GM18861 (cell line): Measurements from ENCODE around the gene LPAR3.

ENCODE experiments used
- ATAC-seq: cut with Tn5 transposase; IDR thresholded peaks from one replicate; pipeline ENCODE4 v1.9.1; 2021; ENCODE audit not compliant: unreplicated experiment

LPAR3 gene

GRCh38 chr1:84833194-84833593 is 59.8 kb downstream of the LPAR3 start:
- no peak for ATAC-seq

DNA sequence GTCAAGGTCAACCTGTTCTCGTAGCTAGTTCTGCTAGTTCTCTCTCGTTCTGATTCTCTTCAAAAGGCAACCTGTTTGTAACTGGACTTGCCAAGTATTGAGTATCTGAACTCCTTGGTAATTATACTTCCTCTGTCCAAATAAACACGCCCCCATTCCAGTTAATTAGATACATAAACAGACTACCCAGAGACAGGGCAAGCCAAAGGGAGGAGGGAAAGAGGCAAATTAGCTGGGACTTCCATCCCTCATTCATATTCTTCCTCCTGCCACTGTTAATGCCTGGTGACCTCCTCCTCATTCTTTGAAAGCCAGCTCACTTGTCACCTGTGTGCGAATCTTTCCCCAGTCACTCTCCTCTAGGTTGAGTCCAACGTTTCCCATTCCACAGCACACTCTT is 62.9 kb downstream of the LPAR3 start:
- ATAC-seq, result no peak

GRCh38 chr1:84827976-84828375 is 65.0 kb downstream of the LPAR3 start:
- no peak for ATAC-seq

- no peak for ATAC-seq
Observed at GRCh38 chr1:84827555-84827954, 65.5 kb downstream of the LPAR3 start.

DNA sequence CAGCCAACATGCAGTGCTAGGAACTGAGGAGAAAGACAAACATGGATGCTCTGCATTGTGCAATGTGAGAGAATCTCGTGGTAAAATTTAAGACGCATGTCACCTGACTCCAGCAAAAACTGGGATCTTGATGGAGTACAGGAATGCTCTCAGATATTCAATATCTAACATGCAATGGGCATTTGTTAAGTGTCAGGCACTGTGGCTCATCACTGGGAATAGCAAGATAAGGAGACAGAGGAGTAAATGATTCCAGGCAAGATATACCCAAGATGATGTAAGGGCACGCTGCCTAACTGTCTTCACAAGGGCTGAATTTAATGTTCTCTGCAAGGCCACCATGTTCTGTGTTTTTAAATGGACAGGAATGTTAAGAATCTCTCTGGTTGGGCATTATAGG is 67.8 kb downstream of the LPAR3 start:
- no peak for ATAC-seq

DNA sequence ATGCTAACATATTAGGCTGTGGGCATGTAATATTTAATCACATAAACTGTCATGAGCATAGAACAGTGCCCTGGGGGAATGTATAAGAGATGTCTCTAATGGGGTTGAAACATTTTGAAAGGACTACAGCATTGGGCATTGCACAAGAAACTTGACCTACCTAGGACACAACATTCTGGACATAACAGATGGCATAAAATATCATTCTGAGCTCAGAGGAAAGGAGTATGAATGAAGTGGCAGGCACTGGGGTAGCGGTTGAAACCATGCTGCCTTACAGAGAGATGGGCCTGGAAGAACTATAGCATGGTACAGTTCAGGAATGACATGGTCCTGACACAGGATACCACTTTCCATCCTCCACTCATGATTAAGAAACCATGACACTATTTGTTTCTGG is 69.0 kb downstream of the LPAR3 start:
- no peak for ATAC-seq

- ATAC-seq, result no peak
Observed at GRCh38 chr1:84823511-84823910, 69.5 kb downstream of the LPAR3 start.

- ATAC-seq, result no peak
Observed at GRCh38 chr1:84810343-84810742, 82.7 kb downstream of the LPAR3 start.

DNA sequence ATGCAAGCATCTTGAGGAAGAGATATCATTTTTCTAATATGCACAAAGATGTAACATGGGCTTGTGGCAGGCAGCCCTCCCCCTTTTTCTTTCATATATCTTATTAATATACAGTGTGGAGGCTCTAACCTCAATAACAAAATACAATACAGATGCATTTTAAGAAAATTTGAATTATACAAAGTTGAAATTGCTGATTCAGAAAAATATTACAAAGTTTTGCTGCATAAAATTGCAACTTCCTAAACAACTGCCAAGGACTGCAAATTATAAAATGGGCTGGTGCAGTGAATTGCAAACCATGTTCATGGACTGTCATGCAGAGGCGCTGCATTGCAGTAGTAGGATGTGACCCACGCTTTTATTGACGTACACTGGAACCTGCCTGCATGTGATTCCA is 84.0 kb downstream of the LPAR3 start:
- no peak for ATAC-seq

DNA sequence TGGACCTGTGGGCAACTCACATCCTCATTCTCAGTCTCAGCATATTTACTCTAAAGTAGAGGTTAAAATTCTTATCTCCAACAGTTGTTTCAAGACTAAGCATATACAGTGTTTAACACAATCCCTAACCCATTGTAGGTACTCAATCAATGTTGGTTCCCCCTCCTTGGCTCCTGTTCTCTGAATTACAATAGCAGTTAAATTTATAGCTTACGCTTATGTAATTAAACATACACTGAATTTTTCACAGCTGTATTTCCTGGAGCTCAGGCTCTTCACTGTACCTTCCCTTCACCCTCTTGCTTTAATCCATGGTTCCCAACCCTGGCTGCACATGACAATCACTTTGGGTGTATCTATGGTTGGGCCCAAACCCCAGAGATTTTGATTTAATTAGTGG is 89.4 kb downstream of the LPAR3 start:
- ATAC-seq, result no peak

DNA sequence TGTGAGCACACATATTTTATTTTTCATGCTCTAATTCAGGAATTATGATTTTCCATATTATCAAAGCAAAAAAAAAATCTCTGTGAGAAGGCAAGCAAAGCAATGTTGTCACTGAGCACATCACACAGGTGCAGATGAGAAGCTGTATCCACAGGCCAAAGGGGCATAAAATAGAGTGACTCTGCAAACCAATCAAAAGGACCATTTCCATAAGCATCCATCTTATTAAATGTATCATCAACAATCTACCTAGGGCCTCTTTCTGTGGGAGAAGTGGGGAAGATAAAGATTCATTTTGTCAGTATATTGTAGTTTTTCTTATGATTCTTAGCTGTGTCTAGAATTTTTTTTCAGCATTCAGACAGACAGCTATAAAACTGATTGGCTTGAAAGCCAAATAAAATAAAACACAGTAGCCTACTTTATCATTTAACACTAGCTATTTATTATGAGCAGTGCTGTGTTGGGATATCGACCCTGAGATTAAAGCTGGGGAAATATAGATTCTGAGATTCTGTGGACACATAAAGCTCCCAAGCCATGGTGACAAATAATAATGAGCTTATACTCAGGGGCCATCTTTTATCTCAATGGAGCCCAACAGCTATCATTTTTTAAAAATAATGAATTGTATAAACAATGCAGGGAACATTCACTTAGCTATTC is 90.3 kb downstream of the LPAR3 start:
- ATAC-seq, result no peak

GRCh38 chr1:84800090-84801073 is 92.6 kb downstream of the LPAR3 start:
- ATAC-seq, result no peak

DNA sequence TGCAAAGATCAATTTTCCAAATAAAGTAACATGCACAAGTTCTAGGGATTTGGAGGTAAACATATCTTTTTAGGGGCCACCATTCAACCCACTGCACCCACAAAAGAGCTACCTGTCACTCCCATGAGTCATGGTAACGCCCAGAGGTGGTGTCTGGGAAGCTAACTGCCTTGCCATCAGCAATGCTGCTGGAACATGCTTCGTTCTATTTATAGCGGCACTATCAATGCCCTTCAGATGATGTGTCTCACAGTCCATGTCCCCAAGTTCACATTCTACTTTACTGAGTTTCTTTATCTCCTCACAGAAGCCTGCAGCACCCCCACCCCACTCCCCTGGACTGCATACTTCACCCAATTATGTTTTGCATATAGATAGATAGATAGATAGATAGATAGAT is 95.4 kb downstream of the LPAR3 start:
- ATAC-seq, result no peak

GRCh38 chr1:84795966-84796600 is 96.9 kb downstream of the LPAR3 start:
- no peak for ATAC-seq

DNA sequence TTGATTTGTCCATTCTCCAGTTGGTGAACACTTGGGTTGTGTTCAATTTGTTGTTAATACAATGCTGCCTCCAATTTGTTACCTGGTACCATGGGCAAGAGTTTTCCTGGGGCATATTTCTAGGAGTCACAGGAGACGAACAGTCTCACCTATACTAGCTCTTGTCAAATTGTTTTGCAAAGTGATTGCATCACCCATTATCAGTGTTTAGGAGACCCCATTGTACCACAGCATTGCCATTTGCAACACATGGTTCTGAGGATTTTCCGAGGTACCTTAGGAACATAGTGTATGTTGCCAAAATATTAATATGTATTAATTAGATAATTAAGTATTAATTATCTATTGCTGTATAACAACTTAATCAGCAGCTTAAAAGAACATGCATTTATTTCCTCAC is 97.8 kb downstream of the LPAR3 start:
- ATAC-seq, result no peak

- no peak for ATAC-seq
Observed at GRCh38 chr1:84792421-84792820, 100.6 kb downstream of the LPAR3 start.

GRCh38 chr1:84789014-84789413 is 104.0 kb downstream of the LPAR3 start:
- no peak for ATAC-seq

- ATAC-seq, result no peak
Observed at GRCh38 chr1:84785271-84786036, 107.6 kb downstream of the LPAR3 start.

DNA sequence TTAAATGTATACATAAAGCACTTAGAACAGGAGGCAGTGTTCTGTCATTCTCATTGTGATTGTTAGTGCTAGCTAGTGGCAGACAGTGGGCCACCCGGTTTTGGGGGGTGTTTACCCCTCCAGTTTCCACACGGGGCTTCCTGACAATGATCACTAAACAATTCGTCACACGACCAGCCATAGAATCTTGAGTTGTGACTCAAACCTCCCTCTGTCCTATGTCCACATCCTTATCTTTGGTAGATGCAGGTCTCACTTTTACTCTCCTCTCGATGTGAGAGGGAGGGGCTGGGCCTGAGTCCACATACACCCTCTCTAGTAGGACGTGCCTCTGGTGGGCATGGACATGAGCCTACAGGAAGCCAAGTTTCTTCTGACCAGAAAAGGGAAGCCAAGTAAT is 110.1 kb downstream of the LPAR3 start:
- no peak for ATAC-seq

DNA sequence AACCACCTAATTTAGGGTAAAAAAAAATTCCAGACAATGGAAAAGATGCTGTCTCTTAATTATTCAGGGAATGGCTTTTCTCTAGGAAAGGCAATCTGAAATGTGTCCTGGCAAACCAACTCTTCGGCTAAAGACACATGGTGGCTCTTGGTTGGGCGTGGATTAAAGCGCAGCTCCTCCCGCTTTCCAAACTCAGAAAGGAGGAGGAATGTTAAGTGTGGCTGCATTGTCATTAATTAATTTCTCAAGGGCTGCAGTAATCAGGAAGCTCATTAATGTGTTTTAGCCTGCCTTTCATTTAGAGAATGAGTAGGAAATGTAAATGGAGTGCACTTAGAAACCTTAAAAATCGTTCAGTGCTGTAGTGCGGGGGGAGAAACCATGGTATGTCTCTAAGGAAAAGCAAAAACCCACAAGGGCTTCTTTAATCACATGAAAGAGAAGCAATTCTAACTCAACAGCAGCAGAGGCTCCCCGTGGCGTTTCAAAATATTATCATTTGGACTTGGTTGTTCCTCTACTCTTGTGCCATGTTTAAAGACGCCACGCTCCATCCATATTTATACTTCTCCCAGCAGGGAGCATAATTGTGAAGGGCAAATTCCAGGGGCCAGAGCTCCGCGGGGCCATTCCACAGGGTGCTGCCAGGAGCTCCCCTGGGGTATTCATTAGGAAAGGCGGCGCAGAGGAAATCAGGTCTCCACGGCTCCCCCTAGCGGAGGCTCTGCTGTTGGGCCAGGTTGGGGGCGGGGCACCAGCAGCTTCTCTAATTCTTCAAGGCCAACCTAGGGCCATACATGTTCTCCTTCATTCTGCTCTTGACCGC is 110.8 kb downstream of the LPAR3 start:
- peak; percentile 48 for ATAC-seq
